Mesendoderm (in vitro differentiated cells): ENCODE data around the gene SLC39A11.
A peak's percentile ranks its signal among the peaks of the same experiment; 100 is the strongest.
"Not testable (repeated sequence)": the region's sequence is repeated elsewhere in the genome, so short reads cannot be mapped to it uniquely, and the experiment has no call there.

Experiments
- DNase-seq: peaks from one replicate; pipeline ENCODE4 v3.0.0; 2013
- H2AK5ac ChIP-seq: 2 replicates; pipeline ENCODE4 v1.6.1; 2013; ENCODE audit warnings: low read length, inconsistent platforms
- H2BK120ac ChIP-seq: 2 replicates; pipeline ENCODE4 v1.6.1; 2013; ENCODE audit warnings: low read depth, mild to moderate bottlenecking, low read length, moderate library complexity, mixed read lengths
- H2BK15ac ChIP-seq: replicated peaks from 2 replicates; pipeline ENCODE4 v1.6.1; 2013; ENCODE audit warnings: low read depth, mild to moderate bottlenecking, moderate library complexity
- H2BK5ac ChIP-seq: 2 replicates; pipeline ENCODE4 v1.6.1; 2013; ENCODE audit warnings: low read length, inconsistent platforms
- H3K18ac ChIP-seq: 2 replicates; pipeline ENCODE4 v1.6.1; 2013; ENCODE audit warnings: mild to moderate bottlenecking, low read length, mixed read lengths
- H3K23ac ChIP-seq: one replicate; pipeline ENCODE4 v1.6.1; 2013; ENCODE audit warnings: low read length
- H3K27ac ChIP-seq: 2 replicates; pipeline ENCODE4 v1.5.1; 2013; ENCODE audit warnings: low read depth, mild to moderate bottlenecking, inconsistent platforms, low read length, moderate library complexity
- H3K27me3 ChIP-seq: 2 replicates; pipeline ENCODE4 v1.6.1; 2013; ENCODE audit warnings: low read length, control low read depth, mild to moderate bottlenecking, inconsistent platforms; ENCODE audit not compliant: insufficient read depth, poor library complexity
- H3K36me3 ChIP-seq: 2 replicates; pipeline ENCODE4 v1.6.1; 2013; ENCODE audit warnings: low read length, inconsistent platforms; ENCODE audit not compliant: control insufficient read depth, insufficient read depth
- H3K4ac ChIP-seq: one replicate; pipeline ENCODE4 v1.6.1; 2013; ENCODE audit warnings: low read depth, mild to moderate bottlenecking, low read length, moderate library complexity
- H3K4me1 ChIP-seq: 2 replicates; pipeline ENCODE4 v1.6.1; 2013; ENCODE audit warnings: low read depth, low read length, inconsistent platforms; ENCODE audit not compliant: control insufficient read depth
- H3K4me2 ChIP-seq: 2 replicates; pipeline ENCODE4 v1.6.1; 2013; ENCODE audit warnings: low read length
- H3K4me3 ChIP-seq: 2 replicates; pipeline ENCODE4 v1.5.1; 2013; ENCODE audit warnings: mild to moderate bottlenecking, low read length
- H3K56ac ChIP-seq: one replicate; pipeline ENCODE4 v1.6.1; 2013; ENCODE audit warnings: low read length
- H3K79me1 ChIP-seq: 2 replicates; pipeline ENCODE4 v1.6.1; 2013; ENCODE audit warnings: low read length, inconsistent platforms
- H3K79me2 ChIP-seq: 2 replicates; pipeline ENCODE4 v1.6.1; 2013; ENCODE audit warnings: mild to moderate bottlenecking, low read length; ENCODE audit not compliant: control insufficient read depth, insufficient read depth
- H3K9ac ChIP-seq: 2 replicates; pipeline ENCODE4 v1.6.1; 2013; ENCODE audit warnings: low read length, inconsistent platforms
- H4K5ac ChIP-seq: one replicate; pipeline ENCODE4 v1.6.1; 2013; ENCODE audit warnings: low read length
- H4K8ac ChIP-seq: one replicate; pipeline ENCODE4 v1.6.1; 2013; ENCODE audit warnings: low read depth, mild to moderate bottlenecking, control low read depth, low read length, moderate library complexity
- WGBS: extraction: QIAGEN DNeasy Blood & Tissue Kit; methylation state at CpG from one replicate; pipeline ENCODE4 v1.1.7; 2013; ENCODE audit warnings: low lambda C conversion rate, missing lambda C conversion rate; ENCODE audit not compliant: insufficient coverage; ENCODE audit errors: extremely low coverage; 5-methylcytosine and 5-hydroxymethylcytosine counted together

Gene SLC39A11

DNA sequence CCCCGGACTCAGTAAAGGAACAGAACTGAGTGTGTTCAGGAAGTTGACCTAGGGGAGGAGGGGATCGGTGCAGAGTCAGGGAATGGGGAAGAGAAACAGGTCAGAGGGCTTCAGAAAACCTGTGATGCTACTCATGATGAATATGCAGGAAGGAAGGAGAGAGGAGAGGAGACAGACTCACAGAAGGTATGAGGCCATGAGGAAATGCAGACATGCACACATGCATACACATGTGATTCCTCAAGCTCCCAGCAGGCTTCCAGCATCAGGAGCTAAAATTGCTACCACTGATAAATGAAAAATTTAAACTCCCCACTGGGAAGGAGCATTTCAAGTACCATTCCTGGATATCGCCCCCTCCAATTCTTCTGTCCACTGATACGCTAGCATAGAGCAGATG is 262.6 kb downstream of the SLC39A11 start:
- no peak overlapping the region for H2BK15ac ChIP-seq
- H3K56ac ChIP-seq: no peak overlapping the region
- no peak overlapping the region for H3K18ac ChIP-seq
- H3K27me3 ChIP-seq: no peaks in the 10 kb centered on the region
- H3K36me3 ChIP-seq: no peaks in the 10 kb centered on the region
- no peak overlapping the region for H3K4me3 ChIP-seq
- DNase-seq: no peak
- H4K8ac ChIP-seq: no peak overlapping the region
- H3K4me2 ChIP-seq: no peak overlapping the region
- no peak overlapping the region for H4K5ac ChIP-seq
- no peak overlapping the region for H2AK5ac ChIP-seq
- no peak overlapping the region for H2BK120ac ChIP-seq
- peaks cover 2% of the 10 kb centered on the region for H3K4me1 ChIP-seq
- no peaks in the 10 kb centered on the region for H3K79me2 ChIP-seq
- no peak overlapping the region for H3K9ac ChIP-seq
- no CpG with 5 or more reads among the region's 4 CpGs for WGBS
- no peaks in the 10 kb centered on the region for H3K79me1 ChIP-seq
- H3K23ac ChIP-seq: no peak overlapping the region
- no peak overlapping the region for H3K4ac ChIP-seq
- H2BK5ac ChIP-seq: no peak overlapping the region
- no peak overlapping the region for H3K27ac ChIP-seq

DNA sequence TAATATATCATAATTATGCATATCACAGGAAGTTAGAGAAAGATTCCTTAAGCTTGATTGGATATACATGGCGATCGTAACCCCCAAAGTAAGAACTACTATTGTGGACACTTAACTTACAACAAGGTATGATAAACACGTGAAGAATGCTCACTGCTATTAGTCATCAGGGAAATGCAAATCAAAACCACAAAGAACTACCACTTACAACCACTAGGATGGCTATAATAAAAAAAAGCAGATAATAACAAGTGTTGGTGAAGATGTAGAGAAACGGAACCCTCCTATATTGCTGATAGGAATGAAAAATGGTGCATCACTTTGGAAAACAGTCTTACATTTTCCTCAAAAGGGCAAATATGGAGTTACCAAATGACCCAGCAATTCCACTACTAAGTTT is 265.9 kb downstream of the SLC39A11 start:
- Histone ChIP-seq H4K8ac (no peak overlapping the region), H3K36me3 (no peaks in the 10 kb centered on the region), H3K79me1 (no peaks in the 10 kb centered on the region), H3K4ac (no peak overlapping the region), H3K4me2 (no peak overlapping the region), H3K56ac (no peak overlapping the region), H3K27ac (no peak overlapping the region), H3K4me3 (no peak overlapping the region), H3K4me1 (no peaks in the 10 kb centered on the region), H2AK5ac (no peak overlapping the region), H4K5ac (no peak overlapping the region), H3K79me2 (no peaks in the 10 kb centered on the region), H2BK15ac (no peak overlapping the region), H3K9ac (no peak overlapping the region), H2BK5ac (no peak overlapping the region), H2BK120ac (no peak overlapping the region), H3K23ac (no peak overlapping the region), H3K27me3 (no peaks in the 10 kb centered on the region), H3K18ac (no peak overlapping the region)
- peak; percentile 19 for DNase-seq
- WGBS: no CpG with 5 or more reads among the region's 4 CpGs

DNA sequence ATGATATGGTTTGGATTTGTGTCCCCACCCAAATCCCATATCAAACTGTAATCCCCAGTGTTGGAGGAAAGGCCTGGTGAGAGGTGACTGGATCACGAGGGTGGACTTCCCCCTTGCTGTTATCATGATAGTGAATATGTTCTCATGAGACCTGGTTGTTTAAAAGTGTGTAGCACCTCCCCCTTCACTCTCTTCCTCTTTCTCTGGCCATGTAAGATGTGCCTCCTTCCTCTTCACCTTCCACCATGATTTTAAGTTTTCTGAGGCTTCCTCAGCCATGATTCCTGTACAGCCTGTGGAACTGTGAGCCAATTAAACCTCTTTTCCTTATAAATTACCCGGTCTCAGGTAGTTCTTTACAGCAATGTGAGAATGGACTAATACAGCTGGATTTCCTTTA is 266.4 kb downstream of the SLC39A11 start:
- H3K27me3 ChIP-seq, H3K4me3 ChIP-seq, H2BK120ac ChIP-seq, H3K4me1 ChIP-seq, H3K79me1 ChIP-seq, H4K5ac ChIP-seq, H3K9ac ChIP-seq, H2BK15ac ChIP-seq, H2BK5ac ChIP-seq, H3K4me2 ChIP-seq, H3K23ac ChIP-seq, H4K8ac ChIP-seq, H3K4ac ChIP-seq, H3K18ac ChIP-seq, H2AK5ac ChIP-seq, H3K36me3 ChIP-seq, H3K79me2 ChIP-seq, DNase-seq, H3K56ac ChIP-seq, H3K27ac ChIP-seq: not testable (repeated sequence)
- no CpG with 5 or more reads among the region's 2 CpGs for WGBS

DNA sequence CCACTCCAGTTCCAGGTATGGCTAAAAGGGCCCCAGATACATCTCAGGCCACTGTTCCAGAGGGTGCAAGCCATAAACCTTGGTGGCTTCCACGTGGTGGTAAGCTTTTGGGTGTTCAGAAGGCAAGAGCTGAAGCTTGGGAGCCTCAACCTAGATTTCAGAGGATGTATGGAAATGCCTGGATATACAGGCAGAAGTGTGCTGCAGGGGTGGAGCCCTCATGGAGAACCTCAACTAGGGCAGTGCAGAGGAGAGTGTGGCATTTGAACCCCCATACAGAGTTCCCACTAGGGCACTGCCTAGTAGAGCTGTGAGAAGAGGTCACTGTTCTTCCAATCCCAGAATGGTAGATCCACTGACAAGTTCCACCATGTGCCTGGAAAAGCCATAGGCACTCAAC is 267.3 kb downstream of the SLC39A11 start:
- Histone ChIP-seq H3K36me3 (no peaks in the 10 kb centered on the region), H3K27me3 (no peaks in the 10 kb centered on the region), H3K4me2 (no peak overlapping the region), H4K8ac (no peak overlapping the region), H3K56ac (no peak overlapping the region), H3K23ac (no peak overlapping the region), H3K79me1 (no peaks in the 10 kb centered on the region), H3K4me1 (no peaks in the 10 kb centered on the region), H2AK5ac (no peak overlapping the region), H3K27ac (no peak overlapping the region), H2BK120ac (no peak overlapping the region), H3K79me2 (no peaks in the 10 kb centered on the region), H2BK15ac (no peak overlapping the region), H4K5ac (no peak overlapping the region), H3K4ac (no peak overlapping the region), H3K4me3 (no peak overlapping the region), H3K9ac (no peak overlapping the region), H3K18ac (no peak overlapping the region), H2BK5ac (no peak overlapping the region)
- WGBS: no CpG with 5 or more reads among the region's 1 CpG
- no peak for DNase-seq

DNA sequence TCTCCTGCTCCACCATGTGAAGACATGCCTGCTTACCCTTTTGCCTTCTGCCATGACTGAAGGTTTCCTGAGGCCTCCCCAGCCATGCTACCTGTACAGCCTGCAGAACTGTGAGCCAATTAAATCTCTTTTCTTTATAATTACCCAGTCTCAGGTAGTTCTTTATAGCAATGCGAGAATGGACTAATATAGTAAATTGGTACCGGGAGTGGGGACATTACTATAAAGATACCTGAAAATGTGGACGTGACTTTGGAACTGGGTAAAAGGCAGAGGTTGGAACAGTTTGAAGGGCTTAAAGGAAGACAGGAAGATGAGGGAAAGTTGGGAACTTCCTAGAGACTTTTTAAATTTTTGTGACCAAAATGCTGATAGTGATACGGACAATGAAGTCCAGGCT is 268.2 kb downstream of the SLC39A11 start:
- not testable (repeated sequence) for H2BK15ac ChIP-seq, DNase-seq, H3K27ac ChIP-seq, H3K4me2 ChIP-seq, H3K4me3 ChIP-seq, H3K56ac ChIP-seq, H3K27me3 ChIP-seq, H4K8ac ChIP-seq, H3K79me1 ChIP-seq, H3K18ac ChIP-seq, H3K9ac ChIP-seq, H3K4ac ChIP-seq, H2AK5ac ChIP-seq, H3K79me2 ChIP-seq, H3K4me1 ChIP-seq, H3K23ac ChIP-seq, H4K5ac ChIP-seq, H2BK5ac ChIP-seq, H3K36me3 ChIP-seq, H2BK120ac ChIP-seq
- WGBS: no CpG with 5 or more reads among the region's 4 CpGs

DNA sequence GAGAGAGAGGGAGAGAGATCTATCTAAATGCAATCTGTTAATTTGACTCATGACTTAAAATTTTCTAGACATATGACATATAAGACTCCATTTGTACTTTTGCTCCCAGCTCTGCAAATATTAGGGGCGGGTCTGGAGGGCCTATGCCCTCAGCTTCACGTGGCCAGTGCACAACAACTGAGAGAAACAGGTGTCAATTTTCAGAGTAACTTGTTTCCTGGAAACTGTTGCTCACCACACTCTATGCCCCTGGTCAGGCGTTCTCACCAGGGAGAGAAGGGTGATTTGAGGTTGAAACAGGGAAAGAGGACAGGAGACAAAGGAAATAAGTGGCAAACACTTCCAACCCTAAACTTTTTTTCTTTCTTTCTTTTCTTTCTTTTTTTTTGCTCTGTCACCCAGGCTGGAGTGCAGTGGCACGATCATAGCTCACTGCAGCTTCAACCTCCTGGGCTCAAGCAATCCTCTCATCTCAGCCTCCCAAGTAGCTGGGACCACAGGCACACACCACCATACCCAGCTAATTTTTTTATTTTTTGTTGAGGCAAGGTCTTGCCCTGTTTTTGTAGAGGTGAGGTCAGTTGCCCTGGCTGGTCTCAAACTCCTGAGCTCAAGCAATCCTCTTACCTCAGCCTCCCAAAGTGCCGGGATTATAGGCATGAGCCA is 270.0 kb downstream of the SLC39A11 start:
- WGBS: no CpG with 5 or more reads among the region's 5 CpGs
- H3K79me1 ChIP-seq: no peaks in the 10 kb centered on the region
- no peak for DNase-seq

More for the DNA sequence above, 270.0 kb downstream of the SLC39A11 start:
- Histone ChIP-seq H2BK5ac (no peak overlapping the region), H3K27me3 (no peaks in the 10 kb centered on the region), H3K79me2 (no peaks in the 10 kb centered on the region), H3K18ac (no peak overlapping the region), H3K4me2 (no peak overlapping the region), H3K4ac (no peak overlapping the region), H2AK5ac (no peak overlapping the region), H3K27ac (no peak overlapping the region), H2BK15ac (no peak overlapping the region), H3K4me1 (no peaks in the 10 kb centered on the region), H3K4me3 (no peak overlapping the region), H3K36me3 (no peaks in the 10 kb centered on the region), H2BK120ac (no peak overlapping the region), H4K5ac (no peak overlapping the region), H4K8ac (no peak overlapping the region), H3K23ac (no peak overlapping the region), H3K9ac (no peak overlapping the region), H3K56ac (no peak overlapping the region)
